MM.1S (cell line): Measurements from ENCODE around the gene TBC1D9B.

Source experiments
- DNase-seq: peaks from one replicate; pipeline ENCODE4 v3.0.0-alpha.2; 2015
- H2AFZ ChIP-seq: fragments of 300-600 bp; sonication (generic); 2 replicates; pipeline ENCODE4 v1.6.0; 2016; ENCODE audit warnings: antibody characterized with exemption, low read length
- H3F3A ChIP-seq: fragments of 300-600 bp; sonication (generic); 2 replicates; pipeline ENCODE4 v1.6.1; 2016; ENCODE audit warnings: mild to moderate bottlenecking, antibody characterized with exemption, low read length, moderate library complexity, mixed read lengths; ENCODE audit not compliant: insufficient read depth
- H3K27ac ChIP-seq: fragments of 300-600 bp; sonication (generic); 2 replicates; pipeline ENCODE4 v1.5.1; 2016; ENCODE audit warnings: mild to moderate bottlenecking, low read length
- H3K27me3 ChIP-seq: fragments of 300-600 bp; sonication (generic); replicated peaks from 2 replicates; pipeline ENCODE4 v1.6.0; 2016; ENCODE audit warnings: low read length; ENCODE audit not compliant: insufficient read depth
- H3K36me3 ChIP-seq: fragments of 300-600 bp; sonication (generic); replicated peaks from 2 replicates; pipeline ENCODE4 v1.6.1; 2016; ENCODE audit warnings: mild to moderate bottlenecking, low read length, mixed read lengths; ENCODE audit not compliant: insufficient read depth
- H3K4me1 ChIP-seq: fragments of 300-600 bp; sonication (generic); 2 replicates; pipeline ENCODE4 v1.6.1; 2016; ENCODE audit warnings: low read length, mixed read lengths
- H3K4me2 ChIP-seq: fragments of 300-600 bp; sonication (generic); 2 replicates; pipeline ENCODE4 v1.6.0; 2016; ENCODE audit warnings: low read depth, low read length
- H3K4me3 ChIP-seq: fragments of 300-600 bp; sonication (generic); 2 replicates; pipeline ENCODE4 v1.5.1; 2016; ENCODE audit warnings: low read length, mixed read lengths
- H3K79me2 ChIP-seq: fragments of 300-600 bp; sonication (generic); 2 replicates; pipeline ENCODE4 v1.6.1; 2016; ENCODE audit warnings: mixed run types, low read length, mixed read lengths
- H3K9ac ChIP-seq: fragments of 300-600 bp; sonication (generic); 2 replicates; pipeline ENCODE4 v1.6.1; 2016; ENCODE audit warnings: low read length, mixed read lengths
- H3K9me2 ChIP-seq: fragments of 300-600 bp; sonication (generic); replicated peaks from 2 replicates; pipeline ENCODE4 v1.6.1; 2016; ENCODE audit warnings: mild to moderate bottlenecking, low read length, mixed read lengths; ENCODE audit not compliant: insufficient read depth
- H3K9me3 ChIP-seq: fragments of 300-600 bp; sonication (generic); replicated peaks from 2 replicates; pipeline ENCODE4 v1.6.1; 2016; ENCODE audit warnings: mild to moderate bottlenecking, low read length, mixed read lengths; ENCODE audit not compliant: insufficient read depth
- H4K20me1 ChIP-seq: fragments of 300-600 bp; sonication (generic); 2 replicates; pipeline ENCODE4 v1.6.1; 2016; ENCODE audit warnings: mild to moderate bottlenecking, low read length, moderate library complexity, mixed read lengths; ENCODE audit not compliant: insufficient read depth
- CTCF ChIP-seq: fragments of 300-600 bp; sonication (generic); IDR thresholded peaks from 2 replicates; pipeline ENCODE4 v1.5.1; 2016; ENCODE audit warnings: antibody characterized with exemption, low read length, mixed read lengths
- EZH2 ChIP-seq: fragments of 300-600 bp; sonication (generic); optimal IDR thresholded peaks from 2 replicates; pipeline ENCODE3; 2017; ENCODE audit warnings: low read depth, mild to moderate bottlenecking, antibody characterized with exemption, low read length, mixed read lengths
- EZH2phosphoT487 ChIP-seq: fragments of 300-600 bp; sonication (generic); IDR thresholded peaks from 2 replicates; pipeline ENCODE4 v1.6.1; 2018; ENCODE audit warnings: antibody characterized with exemption, low read length

The TBC1D9B gene

DNA sequence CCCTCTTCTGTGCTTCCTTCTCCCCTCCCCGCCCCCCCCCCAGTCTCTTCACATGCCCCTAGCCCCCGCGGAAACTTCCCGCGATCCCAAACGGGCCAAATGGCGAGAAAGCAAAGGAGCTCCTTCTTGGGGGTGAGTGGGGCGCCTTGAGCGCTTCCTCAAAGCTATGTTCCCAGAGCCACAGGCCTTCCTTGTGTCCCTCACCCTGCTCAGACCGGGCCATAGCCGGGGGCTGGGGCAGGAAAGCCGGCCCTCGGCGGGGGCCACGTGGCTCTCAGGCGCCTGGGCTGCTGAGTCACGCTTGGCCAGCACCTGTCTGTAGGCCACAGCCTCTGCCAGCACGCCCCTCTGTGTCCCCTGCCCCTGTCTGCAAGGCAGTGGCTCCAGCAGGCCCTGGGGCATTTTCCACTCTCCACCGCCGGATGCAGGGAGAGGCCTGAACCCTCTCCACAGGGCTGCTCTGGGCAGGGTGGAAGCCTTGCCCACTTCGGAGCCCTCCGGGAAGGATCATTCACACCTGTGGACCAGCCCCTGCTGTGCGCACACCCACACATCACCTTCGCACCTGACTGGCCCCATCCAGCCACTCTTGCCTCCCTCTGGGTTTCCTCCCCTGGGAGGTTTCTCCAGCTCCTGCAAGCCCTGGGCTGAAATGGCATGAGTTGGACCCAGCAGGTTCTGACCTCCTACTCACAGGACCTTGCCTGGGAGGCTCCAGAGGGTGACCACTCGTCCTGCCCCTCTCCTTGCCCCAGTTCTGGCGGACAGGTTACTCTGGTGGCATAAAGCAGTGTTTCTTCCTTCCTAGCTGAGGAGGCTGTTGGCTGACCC, 88.2 kb downstream of the TBC1D9B start:
- H3K9me3 ChIP-seq, result no peaks in the 10 kb centered on the region
- H3K9me2 ChIP-seq, result no peaks in the 10 kb centered on the region
- no peaks in the 10 kb centered on the region for H3K27me3 ChIP-seq
- H3K4me2 ChIP-seq, result peak overlapping the region; percentile 96
- peaks cover 9% of the 10 kb centered on the region; the same call in 1 of the 2 replicates for H3K36me3 ChIP-seq
- peaks cover 20% of the 10 kb centered on the region for H4K20me1 ChIP-seq
- peak; percentile 39 for DNase-seq
- peak overlapping the region; percentile 49 for H3K9ac ChIP-seq
- peaks cover 29% of the 10 kb centered on the region for H3F3A ChIP-seq
- no peak overlapping the region for H3K4me3 ChIP-seq
- TF ChIP-seq EZH2phosphoT487, result no peak
- TF ChIP-seq EZH2, result no peak
- peaks cover 53% of the 10 kb centered on the region for H3K79me2 ChIP-seq
- H3K4me1 ChIP-seq, result peaks cover 31% of the 10 kb centered on the region
- H2AFZ ChIP-seq, result 0 out of 2 replicates have a peak overlapping the region, but pooled peaks have one; percentile 9
- peak overlapping the region; percentile 98 for H3K27ac ChIP-seq

DNA sequence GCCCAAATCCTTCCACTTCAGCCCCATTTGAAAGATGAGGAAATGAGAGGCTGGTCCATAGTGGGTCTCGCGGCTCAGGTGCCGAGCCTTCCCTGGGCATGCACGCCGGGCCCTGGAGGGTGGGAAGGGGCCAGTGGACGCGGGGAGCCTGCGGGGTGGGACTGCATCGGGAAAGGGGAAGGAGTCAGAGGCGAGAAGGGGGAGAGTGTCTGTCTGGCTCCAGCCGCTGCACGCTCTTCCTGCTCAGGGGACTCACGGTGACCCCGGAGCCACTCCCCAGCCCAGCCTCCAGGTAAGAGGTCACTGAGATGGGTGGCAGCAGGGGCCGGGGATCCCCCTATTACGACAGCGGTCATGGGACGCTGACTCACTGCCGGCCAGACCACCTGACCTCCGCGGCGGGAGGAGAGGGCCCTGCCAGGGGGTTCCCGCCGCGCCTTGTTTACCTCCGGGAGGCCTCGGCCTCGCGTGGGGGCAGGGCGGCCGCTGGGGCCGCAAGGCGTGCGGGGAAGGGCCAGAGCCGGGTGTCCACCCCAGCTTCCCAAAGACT, 88.9 kb downstream of the TBC1D9B start:
- Histone ChIP-seq H3F3A (peaks cover 29% of the 10 kb centered on the region), H3K4me1 (peaks cover 31% of the 10 kb centered on the region), H3K9me3 (no peaks in the 10 kb centered on the region), H4K20me1 (peaks cover 14% of the 10 kb centered on the region), H3K9me2 (no peaks in the 10 kb centered on the region), H3K27ac (peak overlapping the region; percentile 98), H3K36me3 (peaks cover 3% of the 10 kb centered on the region; the same call in 1 of the 2 replicates), H3K9ac (peak overlapping the region; percentile 89), H3K27me3 (no peaks in the 10 kb centered on the region), H3K4me2 (peak overlapping the region; percentile 96), H3K4me3 (peak overlapping the region; percentile 77), H2AFZ (peak overlapping the region; percentile 68), H3K79me2 (peaks cover 46% of the 10 kb centered on the region)
- DNase-seq, result peak; percentile 97
- TF ChIP-seq EZH2phosphoT487, result no peak
- TF ChIP-seq CTCF, result no peak
- TF ChIP-seq EZH2, result no peak

DNA sequence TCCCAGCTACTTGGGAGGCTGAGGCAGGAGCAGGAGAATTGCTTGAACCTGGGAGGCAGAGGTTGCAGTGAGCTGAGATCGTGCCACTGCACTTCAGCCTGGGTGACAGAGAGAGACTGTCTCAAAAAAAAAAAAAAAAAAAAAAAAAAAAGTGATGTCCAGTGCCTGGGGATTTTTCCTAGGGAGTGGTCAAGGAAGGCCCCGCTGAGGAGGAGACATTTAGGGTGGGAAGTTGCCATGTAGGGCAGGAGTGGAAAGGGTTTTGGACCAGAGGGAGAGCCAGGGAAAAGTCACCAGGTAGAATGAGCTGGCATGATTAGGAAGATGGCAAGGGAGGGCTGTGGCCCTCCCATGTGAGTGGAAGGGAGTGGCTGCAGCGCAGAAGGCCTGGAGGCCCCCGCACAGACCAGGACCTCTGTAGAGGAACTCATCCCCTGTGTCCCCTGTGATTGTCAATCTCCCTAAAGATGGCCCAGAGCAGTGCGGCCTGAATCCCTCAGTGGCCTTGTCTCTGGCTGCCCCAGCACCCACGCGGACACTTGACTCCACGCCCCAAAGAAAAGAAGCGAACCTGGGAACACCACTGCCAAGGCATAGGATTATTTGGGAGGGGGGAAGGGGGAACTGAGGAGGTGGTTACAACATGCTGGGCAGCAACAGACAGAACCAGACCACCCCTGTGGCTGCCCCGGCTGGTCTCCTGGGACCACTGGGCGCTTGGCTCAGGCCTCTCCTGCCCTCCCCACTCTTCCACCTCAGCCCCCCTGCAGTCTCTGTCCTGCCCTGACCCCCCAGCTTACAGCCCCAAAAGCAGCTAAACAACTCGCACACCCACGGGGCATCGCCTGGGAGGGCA, 89.6 kb downstream of the TBC1D9B start:
- Histone ChIP-seq H3K9ac (peak overlapping the region; percentile 89), H3K27ac (peak overlapping the region; percentile 98)

More for the DNA sequence above, 89.6 kb downstream of the TBC1D9B start:
- Histone ChIP-seq H4K20me1 (peaks cover 14% of the 10 kb centered on the region), H3K9me2 (no peaks in the 10 kb centered on the region), H3K4me3 (peak overlapping the region; percentile 77), H3K9me3 (no peaks in the 10 kb centered on the region), H3K4me2 (peak overlapping the region; percentile 96), H3K79me2 (peaks cover 39% of the 10 kb centered on the region), H3F3A (peaks cover 29% of the 10 kb centered on the region), H3K36me3 (peaks cover 3% of the 10 kb centered on the region; the same call in 1 of the 2 replicates), H3K27me3 (no peaks in the 10 kb centered on the region), H2AFZ (peak overlapping the region; percentile 68), H3K4me1 (peaks cover 31% of the 10 kb centered on the region)
- DNase-seq, result no peak
- TF ChIP-seq EZH2phosphoT487 (no peak), EZH2 (no peak), CTCF (no peak)
